Anterior cingulate cortex (tissue), 58 donors: ENCODE results near the gene SRP68.
"Not testable (repeated sequence)": the region's sequence is repeated elsewhere in the genome, so short reads cannot be mapped to it uniquely, and the experiment has no call there.

Experiments used
- DNase-seq, 58 donors: peaks; one replicate each; lab custom pipeline; 2025; lab: John Stamatoyannopoulos, UW

Gene SRP68

GRCh38 chr17:76078370-76078769 is 6.1 kb upstream of the SRP68 start:
- DNase-seq: not testable (repeated sequence)

GRCh38 chr17:76077584-76078110 is 5.3 kb upstream of the SRP68 start:
- DNase-seq: no peak

GRCh38 chr17:76076765-76077583 is 4.7 kb upstream of the SRP68 start:
- DNase-seq: no peak

GRCh38 chr17:76076146-76076764 is 3.9 kb upstream of the SRP68 start:
- no peak for DNase-seq

GRCh38 chr17:76075364-76076145 is 3.2 kb upstream of the SRP68 start:
- no peak for DNase-seq

- DNase-seq: no peak
Measured at GRCh38 chr17:76074390-76075363, 2.4 kb upstream of the SRP68 start, which contains the start of gene GALR2. GALR2 (plus strand) TSS chr17:76074781; CDS start chr17:76074884, 103 bp downstream.

- no peak for DNase-seq
Measured at GRCh38 chr17:76071531-76072147, 678 bp downstream of the SRP68 start.

- no peak for DNase-seq
Measured at GRCh38 chr17:76065775-76066174, 6.5 kb downstream of the SRP68 start.

GRCh38 chr17:76063875-76064546 is 8.3 kb downstream of the SRP68 start:
- peak in 4 of 58 donors; percentile 14 to 31 (median 26) for DNase-seq

GRCh38 chr17:76058264-76058663 is 14.1 kb downstream of the SRP68 start:
- not testable (repeated sequence) for DNase-seq

- DNase-seq: no peak
Measured at GRCh38 chr17:76056882-76057281, 15.4 kb downstream of the SRP68 start.

GRCh38 chr17:76054112-76054476 is 18.2 kb downstream of the SRP68 start:
- no peak for DNase-seq

- no peak for DNase-seq
Measured at GRCh38 chr17:76053246-76054111, 18.8 kb downstream of the SRP68 start.

- DNase-seq: no peak
Measured at GRCh38 chr17:76051561-76051960, 20.8 kb downstream of the SRP68 start.

GRCh38 chr17:76050538-76051467 is 21.5 kb downstream of the SRP68 start:
- no peak for DNase-seq

- DNase-seq: no peak
Measured at GRCh38 chr17:76049836-76050537, 22.3 kb downstream of the SRP68 start.
